HL-60 (cell line): ENCODE measurements around the gene PRR33.

Experiments used
- DNase-seq, 2 experiments: peaks; one replicate each; pipeline ENCODE4 v3.0.0-alpha.2; 2010 to 2020; ENCODE audit warnings: low read depth in 1 of 2, low spot score in 1 of 2
- H3K27ac ChIP-seq: fragments of 250-450 bp; sonication (Bioruptor Pico); replicated peaks from 2 replicates; pipeline ENCODE4 v1.5.1; 2020; ENCODE audit warnings: mild to moderate bottlenecking, moderate library complexity
- H3K27me3 ChIP-seq: fragments of 250-450 bp; sonication (Bioruptor Pico); 2 replicates; pipeline ENCODE4 v1.5.1; 2021; ENCODE audit warnings: mild to moderate bottlenecking, moderate library complexity; ENCODE audit not compliant: insufficient read depth, poor library complexity, severe bottlenecking
- H3K4me3 ChIP-seq: replicated peaks from 2 replicates; pipeline ENCODE4 v1.5.1; 2011; ENCODE audit warnings: mild to moderate bottlenecking, control low read depth, low read length; ENCODE audit not compliant: insufficient read depth
- CTCF ChIP-seq: IDR thresholded peaks from one replicate; pipeline ENCODE4 v1.5.1; 2011; ENCODE audit warnings: low read length, control low read depth, inconsistent platforms; ENCODE audit not compliant: insufficient read depth
- GABPA ChIP-seq: IDR thresholded peaks from 2 replicates; pipeline ENCODE4 v1.6.1; 2012; ENCODE audit warnings: low read depth
- POLR2AphosphoS5 ChIP-seq: IDR thresholded peaks from 2 replicates; pipeline ENCODE4 v1.6.1; 2012; ENCODE audit warnings: low read depth
- SPI1 ChIP-seq: IDR thresholded peaks from 2 replicates; pipeline ENCODE4 v1.6.1; 2012; ENCODE audit warnings: low read depth, mild to moderate bottlenecking, borderline replicate concordance
- TF ChIP-seq, protein P1 (sequence below): IDR thresholded peaks from 2 replicates; pipeline ENCODE4 v1.6.1; 2012; ENCODE audit warnings: low read depth; ENCODE audit not compliant: insufficient replicate concordance

The PRR33 gene

GRCh38 chr11:1854949-1855885 is 36.5 kb downstream of the PRR33 start:
- H3K4me3 ChIP-seq, result peak overlapping the region; percentile 60
- TF ChIP-seq GABPA (no peak), POLR2AphosphoS5 (no peak), SPI1 (no peak), CTCF (no peak)
- TF ChIP-seq, protein P1, sequence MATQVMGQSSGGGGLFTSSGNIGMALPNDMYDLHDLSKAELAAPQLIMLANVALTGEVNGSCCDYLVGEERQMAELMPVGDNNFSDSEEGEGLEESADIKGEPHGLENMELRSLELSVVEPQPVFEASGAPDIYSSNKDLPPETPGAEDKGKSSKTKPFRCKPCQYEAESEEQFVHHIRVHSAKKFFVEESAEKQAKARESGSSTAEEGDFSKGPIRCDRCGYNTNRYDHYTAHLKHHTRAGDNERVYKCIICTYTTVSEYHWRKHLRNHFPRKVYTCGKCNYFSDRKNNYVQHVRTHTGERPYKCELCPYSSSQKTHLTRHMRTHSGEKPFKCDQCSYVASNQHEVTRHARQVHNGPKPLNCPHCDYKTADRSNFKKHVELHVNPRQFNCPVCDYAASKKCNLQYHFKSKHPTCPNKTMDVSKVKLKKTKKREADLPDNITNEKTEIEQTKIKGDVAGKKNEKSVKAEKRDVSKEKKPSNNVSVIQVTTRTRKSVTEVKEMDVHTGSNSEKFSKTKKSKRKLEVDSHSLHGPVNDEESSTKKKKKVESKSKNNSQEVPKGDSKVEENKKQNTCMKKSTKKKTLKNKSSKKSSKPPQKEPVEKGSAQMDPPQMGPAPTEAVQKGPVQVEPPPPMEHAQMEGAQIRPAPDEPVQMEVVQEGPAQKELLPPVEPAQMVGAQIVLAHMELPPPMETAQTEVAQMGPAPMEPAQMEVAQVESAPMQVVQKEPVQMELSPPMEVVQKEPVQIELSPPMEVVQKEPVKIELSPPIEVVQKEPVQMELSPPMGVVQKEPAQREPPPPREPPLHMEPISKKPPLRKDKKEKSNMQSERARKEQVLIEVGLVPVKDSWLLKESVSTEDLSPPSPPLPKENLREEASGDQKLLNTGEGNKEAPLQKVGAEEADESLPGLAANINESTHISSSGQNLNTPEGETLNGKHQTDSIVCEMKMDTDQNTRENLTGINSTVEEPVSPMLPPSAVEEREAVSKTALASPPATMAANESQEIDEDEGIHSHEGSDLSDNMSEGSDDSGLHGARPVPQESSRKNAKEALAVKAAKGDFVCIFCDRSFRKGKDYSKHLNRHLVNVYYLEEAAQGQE, result no peak
- no peak for DNase-seq
- no peak overlapping the region for H3K27ac ChIP-seq
- H3K27me3 ChIP-seq, result no peaks in the 10 kb centered on the region

- no peaks in the 10 kb centered on the region for H3K27me3 ChIP-seq
- TF ChIP-seq SPI1 (no peak), POLR2AphosphoS5 (no peak)
- peak overlapping the region; percentile 60 for H3K4me3 ChIP-seq
- DNase-seq, result no peak
- H3K27ac ChIP-seq, result peak overlapping the region; percentile 98
These were observed 37.4 kb downstream of the PRR33 start for GRCh38 chr11:1854132-1854948.

- no peaks in the 10 kb centered on the region for H3K27me3 ChIP-seq
- DNase-seq, result no peak
- H3K4me3 ChIP-seq, result peak overlapping the region; percentile 60
- TF ChIP-seq POLR2AphosphoS5 (no peak), CTCF (no peak), GABPA (no peak), SPI1 (no peak)
- TF ChIP-seq, protein P1, result no peak
- H3K27ac ChIP-seq, result peak overlapping the region; percentile 98
These were observed 38.1 kb downstream of the PRR33 start for GRCh38 chr11:1853376-1854131.
